ENCODE measurements around the gene NFYB.

The NFYB gene

GRCh38 chr12:104095289-104095688, 42.7 kb downstream of the NFYB start:
- no peak for TF ChIP-seq CTCF (conservative IDR thresholded peaks at IDR 0.05)
- H3K27ac ChIP-seq: no peak overlapping the region

GRCh38 chr12:104094284-104094683, 43.7 kb downstream of the NFYB start:
- no peak for TF ChIP-seq CTCF (conservative IDR thresholded peaks at IDR 0.05)
- no peak overlapping the region for H3K27ac ChIP-seq

- TF ChIP-seq CTCF (conservative IDR thresholded peaks at IDR 0.05): no peak
Observed at GRCh38 chr12:104091136-104091535, 46.9 kb downstream of the NFYB start.

GRCh38 chr12:104090685-104091084, 47.3 kb downstream of the NFYB start:
- TF ChIP-seq CTCF (conservative IDR thresholded peaks at IDR 0.05): no peak
- no peak overlapping the region for H3K27ac ChIP-seq

More at GRCh38 chr12:104091136-104091535, 46.9 kb downstream of the NFYB start:
- H3K27ac ChIP-seq: no peak overlapping the region

- H3K27ac ChIP-seq: no peak overlapping the region
- TF ChIP-seq CTCF (conservative IDR thresholded peaks at IDR 0.05): no peak
Observed at GRCh38 chr12:104083769-104084475, 54.1 kb downstream of the NFYB start.

- TF ChIP-seq CTCF (conservative IDR thresholded peaks at IDR 0.05): no peak
- no peak overlapping the region for H3K27ac ChIP-seq
Observed at GRCh38 chr12:104080764-104081163, 57.2 kb downstream of the NFYB start.

GRCh38 chr12:104079024-104079423, 59.0 kb downstream of the NFYB start:
- H3K27ac ChIP-seq: no peak overlapping the region
- no peak for TF ChIP-seq CTCF (conservative IDR thresholded peaks at IDR 0.05)
